ENCODE data around the gene IL1R1. TPM values are rescaled to one million over a fixed set of nuclear protein-coding genes. Genes with fewer than 3 reads are reported as not detected.
A peak's percentile ranks its signal among the peaks of the same experiment; 100 is the strongest.

IL1R1 gene
- polyA plus RNA-seq, 1 donor (not counting 4 experiments of a cell fraction or from before 2014, with no cell fraction given), result 7.5 TPM

DNA sequence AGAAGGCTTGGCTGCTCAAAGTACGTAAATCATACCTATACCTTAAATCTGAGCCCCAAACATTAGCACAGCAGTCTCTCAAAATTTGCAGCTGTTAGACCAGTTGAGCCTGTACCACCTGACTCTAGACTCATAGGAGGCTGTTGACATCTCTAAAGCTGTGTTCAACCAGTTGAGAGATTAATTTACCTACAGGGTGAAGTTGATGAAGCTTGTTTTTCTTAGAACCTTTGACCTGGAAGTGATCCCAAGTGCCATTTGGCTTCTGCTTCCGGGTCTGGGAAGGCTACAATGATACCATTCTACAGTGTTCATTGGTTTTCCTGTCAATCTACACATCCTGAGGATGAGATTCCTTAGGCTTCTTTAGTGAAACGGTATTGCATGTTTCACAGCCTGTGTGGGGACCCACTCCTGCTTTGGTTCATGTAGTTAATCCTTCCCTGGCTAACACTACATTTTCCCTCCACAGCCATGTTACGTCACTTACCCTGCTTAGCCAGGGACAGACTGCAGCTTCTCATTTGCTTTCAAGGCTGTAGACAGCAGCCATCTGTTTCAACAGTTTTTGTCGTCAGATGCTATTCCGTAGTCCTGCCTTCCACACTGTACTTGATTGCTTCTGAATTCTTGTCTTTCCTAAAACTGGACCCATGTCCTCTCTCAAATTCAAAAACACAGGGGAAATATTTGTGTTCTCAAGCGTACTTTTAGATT, 39.5 kb downstream of the IL1R1 start:
- Histone ChIP-seq H3K9ac (ENCODE audit: control insufficient read depth, extremely low read depth, insufficient read depth, low read length) (no peak overlapping the region), H3K9me1 (ENCODE audit: control insufficient read depth, extremely low read depth, insufficient read depth, low read length) (no peaks in the 10 kb centered on the region), H2AFZ (ENCODE audit: control insufficient read depth, low read length) (peak overlapping the region; percentile 6), H3K4me1 (ENCODE audit: control insufficient read depth, extremely low read depth, insufficient read depth, low read length) (peaks cover 3% of the 10 kb centered on the region), H3K9me3 (ENCODE audit: control insufficient read depth, low read depth, low read length) (no peaks in the 10 kb centered on the region), H3K4me3 (ENCODE audit: control insufficient read depth in 2 of 3, extremely low read depth in 1 of 3, insufficient read depth in 2 of 3, low read depth in 1 of 3, low read length in 3 of 3) (no peak overlapping the region), H3K27me3 (ENCODE audit: control insufficient read depth, extremely low read depth, insufficient read depth, low read length) (no peaks in the 10 kb centered on the region), H3K36me3 (ENCODE audit: control insufficient read depth in 2 of 2, extremely low read depth in 1 of 2, insufficient read depth in 2 of 2, low read length in 2 of 2) (peaks cover 0 to 3% of the 10 kb centered on the region in 2 experiments), H3K27ac (ENCODE audit: control insufficient read depth, insufficient read depth, low read length) (no peak overlapping the region), H4K20me1 (ENCODE audit: control insufficient read depth, extremely low read depth, insufficient read depth, low read length) (no peaks in the 10 kb centered on the region), H3K79me2 (ENCODE audit: control insufficient read depth, insufficient read depth, low read length) (no peaks in the 10 kb centered on the region), H3K4me2 (ENCODE audit: control insufficient read depth, extremely low read depth, insufficient read depth, low read depth, low read length) (no peak overlapping the region)
- dilution Hi-C loops (cut with MboI; ENCODE audit: extremely low pct_ligation_motif_present, low sequenced_read_pairs), result no loop called here
- FAIRE-seq, result peak; percentile 23
- DNase-seq (ENCODE audit: low read depth, low spot score), result no peak
- no peak for TF ChIP-seq EZH2 (IDR thresholded peaks at IDR 0.05; ENCODE audit: low read length)
- TF ChIP-seq, protein P1, sequence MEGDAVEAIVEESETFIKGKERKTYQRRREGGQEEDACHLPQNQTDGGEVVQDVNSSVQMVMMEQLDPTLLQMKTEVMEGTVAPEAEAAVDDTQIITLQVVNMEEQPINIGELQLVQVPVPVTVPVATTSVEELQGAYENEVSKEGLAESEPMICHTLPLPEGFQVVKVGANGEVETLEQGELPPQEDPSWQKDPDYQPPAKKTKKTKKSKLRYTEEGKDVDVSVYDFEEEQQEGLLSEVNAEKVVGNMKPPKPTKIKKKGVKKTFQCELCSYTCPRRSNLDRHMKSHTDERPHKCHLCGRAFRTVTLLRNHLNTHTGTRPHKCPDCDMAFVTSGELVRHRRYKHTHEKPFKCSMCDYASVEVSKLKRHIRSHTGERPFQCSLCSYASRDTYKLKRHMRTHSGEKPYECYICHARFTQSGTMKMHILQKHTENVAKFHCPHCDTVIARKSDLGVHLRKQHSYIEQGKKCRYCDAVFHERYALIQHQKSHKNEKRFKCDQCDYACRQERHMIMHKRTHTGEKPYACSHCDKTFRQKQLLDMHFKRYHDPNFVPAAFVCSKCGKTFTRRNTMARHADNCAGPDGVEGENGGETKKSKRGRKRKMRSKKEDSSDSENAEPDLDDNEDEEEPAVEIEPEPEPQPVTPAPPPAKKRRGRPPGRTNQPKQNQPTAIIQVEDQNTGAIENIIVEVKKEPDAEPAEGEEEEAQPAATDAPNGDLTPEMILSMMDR (optimal IDR thresholded peaks at IDR 0.05 in 1 of 3, IDR thresholded peaks at IDR 0.05 in 1 of 3, conservative IDR thresholded peaks at IDR 0.05 in 1 of 3; ENCODE audit: extremely low read depth in 1 of 3, insufficient read depth in 2 of 3, low read length in 3 of 3), result no peak

DNA sequence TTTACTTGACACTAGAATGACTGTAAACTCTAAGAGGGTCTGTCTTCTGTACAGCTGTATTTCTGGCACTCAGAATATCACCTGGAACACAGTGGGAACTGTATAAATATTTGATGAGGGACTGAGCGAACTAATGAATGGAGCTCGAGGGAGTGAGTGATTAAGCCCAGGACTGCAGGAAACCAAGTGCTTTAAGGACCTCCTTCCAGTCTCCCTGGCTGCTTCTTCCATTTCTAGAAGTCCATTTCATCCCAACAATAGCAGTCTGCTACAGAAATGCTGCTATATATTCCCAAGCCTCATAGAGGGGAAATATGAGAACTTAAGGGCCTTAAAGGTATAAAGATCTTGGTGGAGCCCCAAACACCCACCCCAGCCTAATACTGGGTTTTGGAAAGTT, 41.5 kb downstream of the IL1R1 start:
- no peak for DNase-seq (ENCODE audit: low read depth, low spot score)
- TF ChIP-seq, protein P1 (optimal IDR thresholded peaks at IDR 0.05 in 1 of 3, IDR thresholded peaks at IDR 0.05 in 1 of 3, conservative IDR thresholded peaks at IDR 0.05 in 1 of 3; ENCODE audit: extremely low read depth in 1 of 3, insufficient read depth in 2 of 3, low read length in 3 of 3), result no peak
- TF ChIP-seq EZH2 (IDR thresholded peaks at IDR 0.05; ENCODE audit: low read length), result no peak
- Histone ChIP-seq H3K9me1 (ENCODE audit: control insufficient read depth, extremely low read depth, insufficient read depth, low read length) (no peaks in the 10 kb centered on the region), H3K9ac (ENCODE audit: control insufficient read depth, extremely low read depth, insufficient read depth, low read length) (no peak overlapping the region), H2AFZ (ENCODE audit: control insufficient read depth, low read length) (no peak overlapping the region), H3K27ac (ENCODE audit: control insufficient read depth, insufficient read depth, low read length) (no peak overlapping the region), H3K4me3 (ENCODE audit: control insufficient read depth in 2 of 3, extremely low read depth in 1 of 3, insufficient read depth in 2 of 3, low read depth in 1 of 3, low read length in 3 of 3) (no peak overlapping the region), H4K20me1 (ENCODE audit: control insufficient read depth, extremely low read depth, insufficient read depth, low read length) (no peaks in the 10 kb centered on the region), H3K9me3 (ENCODE audit: control insufficient read depth, low read depth, low read length) (no peaks in the 10 kb centered on the region), H3K4me1 (ENCODE audit: control insufficient read depth, extremely low read depth, insufficient read depth, low read length) (peaks cover 12% of the 10 kb centered on the region), H3K36me3 (ENCODE audit: control insufficient read depth in 2 of 2, extremely low read depth in 1 of 2, insufficient read depth in 2 of 2, low read length in 2 of 2) (no peaks in the 10 kb centered on the region), H3K4me2 (ENCODE audit: control insufficient read depth, extremely low read depth, insufficient read depth, low read depth, low read length) (no peak overlapping the region), H3K27me3 (ENCODE audit: control insufficient read depth, extremely low read depth, insufficient read depth, low read length) (no peaks in the 10 kb centered on the region), H3K79me2 (ENCODE audit: control insufficient read depth, insufficient read depth, low read length) (no peaks in the 10 kb centered on the region)
- dilution Hi-C loops (cut with MboI; ENCODE audit: extremely low pct_ligation_motif_present, low sequenced_read_pairs), result no loop called here
- FAIRE-seq, result no peak

All from keratinocyte (primary cell).